ACHN (cell line): ENCODE data around the gene LY6G5C.

Source experiments
- DNase-seq: peaks from one replicate; pipeline ENCODE4 v3.0.0-alpha.2; 2015
- in situ Hi-C: cut with HindIII; loops from 2 replicates; pipeline ENCODE4 v1.10.0; 2017; ENCODE audit warnings: low sequenced_read_pairs, low pct_ligation_motif_present, low pct_unique_long_range_greater_than_20kb

LY6G5C gene

GRCh38 chr6:31697555-31697954 lies 16.7 kb upstream of the LY6G5C start:
- in situ Hi-C loops, result no loop called here
- no peak for DNase-seq

DNA sequence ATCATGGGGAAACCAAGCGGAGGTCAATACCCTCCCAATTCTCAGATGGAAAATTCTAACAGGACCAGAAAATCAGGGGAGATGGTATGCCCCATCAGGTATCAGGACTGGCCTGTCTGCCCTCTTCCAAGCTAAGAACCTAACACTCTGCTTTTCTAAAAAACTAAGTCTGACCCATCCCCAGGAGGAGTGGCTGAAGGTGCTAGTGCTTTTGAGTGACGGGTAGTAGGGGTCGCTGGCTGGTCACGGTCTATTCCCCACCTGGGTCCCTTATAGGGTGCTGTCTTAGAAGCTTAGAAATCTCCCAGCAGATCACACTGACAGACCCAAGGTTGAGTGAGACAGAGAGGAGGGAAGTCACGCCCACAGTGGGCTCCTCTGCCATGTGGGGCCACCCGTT lies 12.7 kb upstream of the LY6G5C start:
- in situ Hi-C loops, result no loop called here

DNA sequence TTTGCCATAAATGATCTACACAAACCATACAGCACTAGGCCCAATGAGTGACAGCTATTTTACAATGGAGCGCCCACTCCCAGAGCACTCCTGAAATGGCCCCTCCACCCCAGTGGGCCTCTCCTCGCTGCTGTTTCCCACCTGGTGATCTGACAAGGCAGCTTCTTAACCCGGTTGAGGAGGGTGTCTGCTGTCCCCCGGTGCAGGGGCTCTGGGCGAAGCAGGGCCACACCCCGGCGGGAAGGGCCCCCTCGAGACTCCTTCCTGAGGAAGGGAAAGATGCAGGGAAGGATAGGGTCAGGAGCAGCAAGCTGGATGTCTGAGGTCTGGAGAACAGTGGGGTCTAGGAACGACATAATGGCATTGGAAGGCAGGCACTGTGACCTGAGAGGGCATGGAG lies 12.0 kb upstream of the LY6G5C start:
- in situ Hi-C loops, result no loop called here

More for the DNA sequence above, 12.7 kb upstream of the LY6G5C start:
- DNase-seq, result no peak

DNA sequence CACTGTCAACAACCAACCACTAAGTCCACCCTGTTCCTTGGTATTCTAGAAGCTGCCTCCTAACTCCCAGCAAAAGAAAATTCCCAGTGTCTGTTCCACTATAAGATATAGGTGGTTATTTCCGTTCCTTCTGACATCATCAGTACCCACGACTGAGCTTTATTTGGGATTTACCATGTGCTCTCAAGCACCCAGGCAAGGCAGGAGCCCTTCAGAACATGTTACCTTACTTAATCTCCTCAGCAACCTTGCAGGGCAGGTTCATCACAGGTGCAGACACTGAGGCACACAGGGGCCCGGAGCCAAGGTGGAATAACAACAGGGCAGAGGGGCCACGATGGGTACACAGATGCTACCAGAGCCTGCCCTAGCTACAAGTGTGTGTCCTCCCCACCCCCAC lies 11.5 kb upstream of the LY6G5C start:
- in situ Hi-C loops, result no loop called here
- no peak for DNase-seq

More for the DNA sequence above, 12.0 kb upstream of the LY6G5C start:
- DNase-seq, result no peak

DNA sequence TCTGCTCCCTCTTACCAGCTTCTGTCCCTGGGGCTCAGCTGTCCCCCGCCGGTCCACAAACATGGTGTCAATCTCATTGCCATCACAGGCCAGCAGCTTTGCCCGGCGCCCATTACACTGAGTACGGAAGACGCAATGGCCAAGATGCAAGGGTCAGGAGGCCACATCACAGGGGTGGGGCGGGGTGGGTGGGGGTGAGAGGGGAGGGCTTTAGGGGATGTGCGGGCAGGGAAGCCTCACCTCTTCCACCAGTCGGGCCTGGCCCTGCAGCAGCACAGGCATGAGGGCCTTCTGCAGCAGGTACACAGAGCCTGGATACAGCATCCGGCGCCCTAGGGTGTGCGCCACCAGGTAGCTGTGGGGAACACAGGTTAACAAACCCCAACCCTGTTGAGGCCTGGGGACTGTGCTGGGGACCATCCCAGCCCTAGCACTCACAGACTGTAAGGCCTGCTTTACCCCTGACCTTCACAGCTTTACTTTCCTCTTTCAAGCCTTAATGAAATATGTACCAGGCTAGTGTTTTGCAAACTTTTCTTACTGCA lies 10.8 kb upstream of the LY6G5C start:
- no peak for DNase-seq
- in situ Hi-C loops, result no loop called here

GRCh38 chr6:31691078-31691463 lies 10.2 kb upstream of the LY6G5C start:
- DNase-seq, result no peak
- in situ Hi-C loops, result no loop called here

DNA sequence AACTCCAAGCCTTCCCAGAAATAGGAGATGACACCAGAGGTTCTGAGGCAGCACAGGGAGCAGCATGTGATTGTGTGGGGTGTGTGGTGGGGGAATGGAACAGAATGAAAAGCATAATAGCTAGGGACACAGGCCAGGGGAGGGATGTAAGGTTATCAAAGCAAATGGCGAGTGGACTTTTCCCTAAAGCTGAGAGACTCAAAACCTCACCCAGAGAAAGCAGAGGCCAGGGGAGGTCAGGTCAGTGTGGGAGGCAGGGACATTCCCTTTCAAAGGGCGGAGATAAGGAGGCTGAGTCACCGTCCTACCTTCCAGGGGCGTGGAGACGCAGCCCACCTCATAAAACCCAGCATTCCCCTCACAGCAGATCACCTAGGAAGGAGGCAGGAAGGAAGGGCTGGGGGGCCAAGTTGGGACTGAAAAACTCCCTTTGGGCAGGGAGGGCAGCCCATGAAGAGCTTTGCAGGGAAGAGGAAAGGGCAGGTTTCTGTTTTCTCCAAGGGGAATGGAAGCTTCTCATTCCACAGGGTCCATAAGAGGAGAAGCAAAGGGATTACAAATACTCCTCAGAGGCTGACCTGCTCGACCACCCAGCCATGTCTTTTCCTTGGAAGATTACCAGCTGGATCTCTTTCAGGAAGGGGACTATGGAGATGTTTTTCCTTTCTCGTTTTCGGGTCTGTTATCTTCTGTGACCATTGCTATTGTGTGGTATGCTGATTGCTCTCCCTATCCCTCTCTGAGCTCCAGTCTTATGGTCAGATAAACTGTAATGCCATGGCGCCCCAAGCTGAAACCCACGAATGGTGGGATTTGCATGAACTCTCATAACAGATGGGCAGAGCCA lies 9.6 kb upstream of the LY6G5C start:
- in situ Hi-C loops, result no loop called here
- no peak for DNase-seq

- no peak for DNase-seq
- in situ Hi-C loops, result no loop called here
Observed at GRCh38 chr6:31689249-31690110, 8.6 kb upstream of the LY6G5C start.

DNA sequence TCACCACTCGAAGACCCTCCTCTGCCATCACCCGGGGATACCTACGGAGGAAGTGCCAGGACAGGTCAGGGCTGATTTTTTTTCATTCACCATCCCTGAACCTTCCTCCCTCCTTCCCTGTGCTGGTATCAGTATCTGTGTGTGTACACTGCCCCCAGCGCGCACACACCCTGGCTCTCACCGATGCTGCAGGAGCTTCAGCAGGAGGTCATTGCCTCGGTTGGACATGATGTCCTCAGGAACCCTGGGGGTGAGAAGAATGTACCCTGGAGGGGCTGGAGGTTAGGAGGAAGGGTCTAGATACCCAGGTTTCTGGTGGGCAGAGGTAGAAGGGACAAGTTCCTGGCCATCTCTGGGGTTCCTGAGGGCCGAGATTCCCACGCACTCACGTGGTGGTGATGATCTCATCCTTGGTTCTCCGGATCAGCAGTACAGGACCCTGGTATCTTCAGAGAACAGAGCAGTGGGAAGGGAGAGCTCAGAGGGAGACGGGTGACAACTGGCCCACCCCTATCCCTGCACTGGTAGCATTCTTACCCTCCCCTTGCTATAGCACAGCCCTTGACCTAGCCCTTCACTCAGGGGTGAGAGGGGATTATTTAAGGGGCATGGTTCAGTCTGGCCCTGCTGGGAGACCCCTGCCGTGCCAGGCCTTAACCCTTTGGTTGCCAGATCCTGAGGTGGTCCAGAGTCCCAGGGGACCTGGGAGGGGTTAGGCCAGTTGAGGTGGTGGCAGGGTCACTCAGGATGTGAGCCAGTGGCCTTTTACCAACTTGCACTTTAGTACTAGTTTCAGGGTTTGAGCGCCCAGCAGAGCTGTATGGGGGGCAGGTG lies 7.2 kb upstream of the LY6G5C start:
- DNase-seq, result no peak
- in situ Hi-C loops, result no loop called here

GRCh38 chr6:31687321-31687720 lies 6.5 kb upstream of the LY6G5C start:
- in situ Hi-C loops, result no loop called here

GRCh38 chr6:31686483-31686882 lies 5.6 kb upstream of the LY6G5C start:
- DNase-seq, result no peak
- in situ Hi-C loops, result no loop called here

More at GRCh38 chr6:31687321-31687720, 6.5 kb upstream of the LY6G5C start:
- DNase-seq, result no peak

DNA sequence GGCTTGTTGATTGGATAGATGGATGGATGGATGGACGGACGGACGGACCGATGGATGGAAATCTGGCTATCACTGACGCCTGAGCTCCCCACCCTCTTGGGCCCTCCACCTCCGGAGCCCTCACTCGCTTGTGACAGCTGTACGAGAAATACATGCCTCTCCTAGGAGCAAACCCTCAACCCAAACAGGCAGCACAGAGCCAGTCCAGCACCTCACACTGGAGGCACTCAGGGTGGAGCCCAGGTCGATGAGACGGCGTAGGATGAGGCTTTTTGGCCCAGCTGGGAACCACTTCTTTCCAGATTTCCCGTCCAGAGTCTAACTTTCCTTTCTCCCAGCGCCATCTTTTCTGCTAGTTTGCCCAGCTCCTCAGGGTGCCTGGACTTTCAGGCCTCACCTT lies 2.7 kb upstream of the LY6G5C start:
- in situ Hi-C loops, result no loop called here
- no peak for DNase-seq

- DNase-seq, result peak; percentile 83
- in situ Hi-C loops, result no loop called here
Observed at GRCh38 chr6:31681135-31681671, 336 bp upstream of the LY6G5C start.

DNA sequence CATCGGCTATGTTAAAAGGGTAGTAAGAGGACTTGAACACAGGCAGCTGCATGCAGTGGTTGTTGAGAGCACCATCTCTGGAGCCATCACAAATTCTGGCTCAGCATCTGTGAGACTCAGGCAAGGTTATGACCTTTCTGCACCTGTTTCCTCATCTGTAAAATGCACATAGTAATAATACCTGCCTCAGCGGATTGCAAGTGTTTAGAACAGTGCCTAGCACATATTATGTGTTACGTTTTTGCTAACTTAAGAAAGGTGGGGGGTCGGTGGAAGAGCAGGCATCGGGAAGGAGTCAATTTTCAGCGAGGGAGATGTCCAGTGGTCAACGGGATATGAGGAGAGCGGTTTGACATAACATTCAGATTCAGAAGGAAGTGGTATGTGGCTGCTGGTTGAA lies 2.9 kb downstream of the LY6G5C start:
- in situ Hi-C loops, result no loop called here
- no peak for DNase-seq

DNA sequence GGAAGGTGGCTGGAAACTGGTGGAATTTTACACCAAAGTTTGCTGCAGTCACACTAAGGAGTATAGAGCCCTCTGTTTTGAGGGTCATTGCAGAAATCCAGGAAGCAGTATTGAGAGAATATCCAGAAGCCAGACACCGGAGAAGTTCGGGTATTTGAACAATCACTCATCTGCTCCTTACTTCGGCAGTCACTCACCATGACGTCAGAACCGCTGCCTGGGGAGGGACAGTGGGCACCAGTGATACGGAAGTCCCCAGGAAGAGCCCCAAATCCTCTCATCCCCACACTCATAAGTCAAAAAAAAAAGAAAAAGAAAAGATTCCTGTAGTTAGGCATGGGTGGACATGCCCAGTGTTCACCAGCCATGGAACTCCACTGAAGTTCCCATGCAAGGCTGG lies 4.0 kb downstream of the LY6G5C start:
- DNase-seq, result no peak
- in situ Hi-C loops, result no loop called here

GRCh38 chr6:31676322-31676903 lies 4.5 kb downstream of the LY6G5C start:
- in situ Hi-C loops, result no loop called here
- no peak for DNase-seq

DNA sequence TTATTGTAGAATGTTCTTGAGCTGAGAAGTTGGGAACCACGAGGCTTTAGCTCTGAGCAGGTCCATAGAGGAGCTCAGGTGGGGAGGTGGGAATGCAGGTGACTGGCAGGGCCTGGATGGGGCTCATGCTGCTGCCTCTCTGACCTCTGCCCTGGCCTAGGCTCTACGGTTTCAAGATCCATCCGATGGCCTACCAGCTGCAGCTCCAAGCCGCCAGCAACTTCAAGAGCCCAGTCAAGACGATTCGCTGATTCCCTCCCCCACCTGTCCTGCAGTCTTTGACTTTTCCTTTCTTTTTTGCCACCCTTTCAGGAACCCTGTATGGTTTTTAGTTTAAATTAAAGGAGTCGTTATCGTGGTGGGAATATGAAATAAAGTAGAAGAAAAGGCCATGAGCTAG lies 11.2 kb downstream of the LY6G5C start, which contains the start of gene LY6G5B:
LY6G5B (plus strand) TSS at position 301 of the 400 bp plus-strand sequence. CDS start 975 bp downstream, outside the sequence.
- in situ Hi-C loops, result no loop called here
- DNase-seq, result no peak
